ENCODE results near the gene ZIC5.

The ZIC5 gene

GRCh38 chr13:99996381-99996973 lies 24.9 kb upstream of the ZIC5 start:
- no peak for DNase-seq
- Mint-ChIP-seq H3K4me1 (peaks cover 49% of the 10 kb centered on the region), H3K4me3 (peak overlapping the region; percentile 47), H3K27me3 (ENCODE audit: low read depth, poor library complexity) (peaks cover 89% of the 10 kb centered on the region), H3K27ac (no peak overlapping the region), H3K36me3 (ENCODE audit: low read depth) (no peaks in the 10 kb centered on the region), H3K9me3 (no peaks in the 10 kb centered on the region)
- TF ChIP-seq CTCF (IDR thresholded peaks at IDR 0.05), result no peak

- H3K4me3 Mint-ChIP-seq, result no peak overlapping the region
- H3K4me1 Mint-ChIP-seq, result peaks cover 53% of the 10 kb centered on the region
- peaks cover 96% of the 10 kb centered on the region for H3K27me3 Mint-ChIP-seq (ENCODE audit: low read depth, poor library complexity)
- no peaks in the 10 kb centered on the region for H3K36me3 Mint-ChIP-seq (ENCODE audit: low read depth)
- DNase-seq, result no peak
- H3K9me3 Mint-ChIP-seq, result no peaks in the 10 kb centered on the region
- TF ChIP-seq CTCF (IDR thresholded peaks at IDR 0.05), result no peak
- no peak overlapping the region for H3K27ac Mint-ChIP-seq
These were observed 24.2 kb upstream of the ZIC5 start for GRCh38 chr13:99995589-99996380.

- Mint-ChIP-seq H3K36me3 (ENCODE audit: low read depth) (no peaks in the 10 kb centered on the region), H3K4me1 (peaks cover 54% of the 10 kb centered on the region), H3K4me3 (no peak overlapping the region), H3K9me3 (no peaks in the 10 kb centered on the region), H3K27me3 (ENCODE audit: low read depth, poor library complexity) (peaks cover 98% of the 10 kb centered on the region), H3K27ac (no peak overlapping the region)
- DNase-seq, result no peak
- TF ChIP-seq CTCF (IDR thresholded peaks at IDR 0.05), result no peak
These were observed 23.6 kb upstream of the ZIC5 start for GRCh38 chr13:99995104-99995588.

- peaks cover 100% of the 10 kb centered on the region for H3K27me3 Mint-ChIP-seq (ENCODE audit: low read depth, poor library complexity)
- H3K4me3 Mint-ChIP-seq, result no peak overlapping the region
- peaks cover 59% of the 10 kb centered on the region for H3K4me1 Mint-ChIP-seq
- H3K36me3 Mint-ChIP-seq (ENCODE audit: low read depth), result no peaks in the 10 kb centered on the region
- H3K9me3 Mint-ChIP-seq, result no peaks in the 10 kb centered on the region
- H3K27ac Mint-ChIP-seq, result no peak overlapping the region
- no peak for DNase-seq
- no peak for TF ChIP-seq CTCF (IDR thresholded peaks at IDR 0.05)
These were observed 23.1 kb upstream of the ZIC5 start for GRCh38 chr13:99994638-99995020.

GRCh38 chr13:99993660-99994637 lies 22.4 kb upstream of the ZIC5 start:
- no peaks in the 10 kb centered on the region for H3K9me3 Mint-ChIP-seq
- H3K36me3 Mint-ChIP-seq (ENCODE audit: low read depth), result no peaks in the 10 kb centered on the region
- H3K4me1 Mint-ChIP-seq, result peaks cover 66% of the 10 kb centered on the region
- no peak overlapping the region for H3K27ac Mint-ChIP-seq
- H3K4me3 Mint-ChIP-seq, result no peak overlapping the region
- DNase-seq, result peak; percentile 20
- no peak for TF ChIP-seq CTCF (IDR thresholded peaks at IDR 0.05)
- peaks cover 100% of the 10 kb centered on the region for H3K27me3 Mint-ChIP-seq (ENCODE audit: low read depth, poor library complexity)

All from nephron progenitor cell (in vitro differentiated cells).